ENCODE results near the gene POMGNT2. TPM values are rescaled to one million over a fixed set of nuclear protein-coding genes. Genes with fewer than 3 reads are reported as not detected.

The POMGNT2 gene
- total and polyA plus RNA-seq, 4 donors: 5.8 to 6.6 (median 6.5) TPM

GRCh38 chr3:43082457-43082856 lies 23.4 kb downstream of the POMGNT2 start:
- DNase-seq (ENCODE audit: low spot score): no peak
- Histone ChIP-seq H3K4me3 (ENCODE audit: low read depth in 1 of 3, low read length in 3 of 3) (no peak overlapping the region), H3K36me3 (ENCODE audit: control insufficient read depth in 4 of 4, insufficient read depth in 3 of 4, low read depth in 1 of 4, low read length in 3 of 4) (peaks cover 0 to 16% (median 4%) of the 10 kb centered on the region in 4 donors), H3K27me3 (ENCODE audit: control insufficient read depth in 4 of 4, insufficient read depth in 4 of 4, low read length in 3 of 4) (no peaks in the 10 kb centered on the region), H3K9ac (ENCODE audit: low read depth in 1 of 2, low read length in 2 of 2) (no peak overlapping the region), H3K4me1 (ENCODE audit: control insufficient read depth in 4 of 4, insufficient read depth in 4 of 4, low read length in 3 of 4) (peaks cover 0 to 5% (median 0%) of the 10 kb centered on the region in 4 donors), H3K27ac (ENCODE audit: low read depth in 1 of 2, low read length in 2 of 2) (no peak overlapping the region), H3K9me3 (ENCODE audit: control insufficient read depth in 4 of 4, low read length in 3 of 4) (no peaks in the 10 kb centered on the region)
- no peak for TF ChIP-seq ATF3 (IDR thresholded peaks at IDR 0.05)
- WGBS: 96% methylated on average over 2 of the region's 2 CpGs

DNA sequence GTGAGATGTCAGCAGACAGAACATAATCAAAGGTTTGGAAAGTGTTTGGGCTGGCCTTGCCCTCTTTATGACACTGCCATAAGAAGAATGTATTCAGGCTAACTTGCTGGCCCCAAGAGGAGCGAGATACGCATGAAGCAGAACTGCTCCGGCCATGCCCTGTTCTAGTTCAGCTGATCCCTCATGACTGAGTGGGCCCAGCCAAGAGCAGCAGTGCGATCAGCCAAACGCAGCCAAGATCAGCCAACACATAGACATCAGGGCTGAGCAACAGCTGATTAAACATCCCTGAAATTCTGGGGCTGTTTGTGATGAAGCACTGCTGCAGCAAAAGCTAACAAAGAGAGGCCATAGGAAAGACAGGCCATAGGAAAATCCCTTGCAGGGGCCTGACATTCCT lies 24.1 kb downstream of the POMGNT2 start:
- Histone ChIP-seq H3K4me3 (ENCODE audit: low read depth in 1 of 3, low read length in 3 of 3) (no peak overlapping the region), H3K9ac (ENCODE audit: low read depth in 1 of 2, low read length in 2 of 2) (no peak overlapping the region), H3K27ac (ENCODE audit: low read depth in 1 of 2, low read length in 2 of 2) (no peak overlapping the region), H3K4me1 (ENCODE audit: control insufficient read depth in 4 of 4, insufficient read depth in 4 of 4, low read length in 3 of 4) (peaks cover 0 to 3% (median 0%) of the 10 kb centered on the region in 4 donors), H3K27me3 (ENCODE audit: control insufficient read depth in 4 of 4, insufficient read depth in 4 of 4, low read length in 3 of 4) (no peaks in the 10 kb centered on the region), H3K36me3 (ENCODE audit: control insufficient read depth in 4 of 4, insufficient read depth in 3 of 4, low read depth in 1 of 4, low read length in 3 of 4) (peaks cover 0 to 16% (median 4%) of the 10 kb centered on the region in 4 donors), H3K9me3 (ENCODE audit: control insufficient read depth in 4 of 4, low read length in 3 of 4) (no peaks in the 10 kb centered on the region)
- no peak for TF ChIP-seq ATF3 (IDR thresholded peaks at IDR 0.05)
- TF ChIP-seq HNF4A (conservative IDR thresholded peaks at IDR 0.05): no peak
- TF ChIP-seq NR2F2 (IDR thresholded peaks at IDR 0.05): no peak
- no peak for TF ChIP-seq SP1 (IDR thresholded peaks at IDR 0.05)
- TF ChIP-seq RXRA (IDR thresholded peaks at IDR 0.05): no peak
- TF ChIP-seq, protein P1, sequence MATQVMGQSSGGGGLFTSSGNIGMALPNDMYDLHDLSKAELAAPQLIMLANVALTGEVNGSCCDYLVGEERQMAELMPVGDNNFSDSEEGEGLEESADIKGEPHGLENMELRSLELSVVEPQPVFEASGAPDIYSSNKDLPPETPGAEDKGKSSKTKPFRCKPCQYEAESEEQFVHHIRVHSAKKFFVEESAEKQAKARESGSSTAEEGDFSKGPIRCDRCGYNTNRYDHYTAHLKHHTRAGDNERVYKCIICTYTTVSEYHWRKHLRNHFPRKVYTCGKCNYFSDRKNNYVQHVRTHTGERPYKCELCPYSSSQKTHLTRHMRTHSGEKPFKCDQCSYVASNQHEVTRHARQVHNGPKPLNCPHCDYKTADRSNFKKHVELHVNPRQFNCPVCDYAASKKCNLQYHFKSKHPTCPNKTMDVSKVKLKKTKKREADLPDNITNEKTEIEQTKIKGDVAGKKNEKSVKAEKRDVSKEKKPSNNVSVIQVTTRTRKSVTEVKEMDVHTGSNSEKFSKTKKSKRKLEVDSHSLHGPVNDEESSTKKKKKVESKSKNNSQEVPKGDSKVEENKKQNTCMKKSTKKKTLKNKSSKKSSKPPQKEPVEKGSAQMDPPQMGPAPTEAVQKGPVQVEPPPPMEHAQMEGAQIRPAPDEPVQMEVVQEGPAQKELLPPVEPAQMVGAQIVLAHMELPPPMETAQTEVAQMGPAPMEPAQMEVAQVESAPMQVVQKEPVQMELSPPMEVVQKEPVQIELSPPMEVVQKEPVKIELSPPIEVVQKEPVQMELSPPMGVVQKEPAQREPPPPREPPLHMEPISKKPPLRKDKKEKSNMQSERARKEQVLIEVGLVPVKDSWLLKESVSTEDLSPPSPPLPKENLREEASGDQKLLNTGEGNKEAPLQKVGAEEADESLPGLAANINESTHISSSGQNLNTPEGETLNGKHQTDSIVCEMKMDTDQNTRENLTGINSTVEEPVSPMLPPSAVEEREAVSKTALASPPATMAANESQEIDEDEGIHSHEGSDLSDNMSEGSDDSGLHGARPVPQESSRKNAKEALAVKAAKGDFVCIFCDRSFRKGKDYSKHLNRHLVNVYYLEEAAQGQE (IDR thresholded peaks at IDR 0.05): no peak
- TF ChIP-seq FOXA2 (IDR thresholded peaks at IDR 0.05): no peak
- no peak for TF ChIP-seq JUND (IDR thresholded peaks at IDR 0.05)
- no peak for TF ChIP-seq YY1 (IDR thresholded peaks at IDR 0.05)
- TF ChIP-seq RAD21 (IDR thresholded peaks at IDR 0.05): no peak
- no peak for TF ChIP-seq ZBTB33 (IDR thresholded peaks at IDR 0.05)
- no peak for TF ChIP-seq FOXA1 (IDR thresholded peaks at IDR 0.05)
- no peak for TF ChIP-seq GABPA (IDR thresholded peaks at IDR 0.05 in 1 of 2, conservative IDR thresholded peaks at IDR 0.05 in 1 of 2)
- no peak for TF ChIP-seq TAF1 (conservative IDR thresholded peaks at IDR 0.05)
- WGBS: 87% methylated on average over 5 of the region's 5 CpGs
- no peak for DNase-seq (ENCODE audit: low spot score)

Data from liver (tissue), 9 donors.